ENCODE data around the gene ARHGAP42. TPM values are rescaled to one million over a fixed set of nuclear protein-coding genes. Genes with fewer than 3 reads are reported as not detected.

ARHGAP42 gene
- total RNA-seq, 1 donor from 2014 or later, result 45.4 TPM

DNA sequence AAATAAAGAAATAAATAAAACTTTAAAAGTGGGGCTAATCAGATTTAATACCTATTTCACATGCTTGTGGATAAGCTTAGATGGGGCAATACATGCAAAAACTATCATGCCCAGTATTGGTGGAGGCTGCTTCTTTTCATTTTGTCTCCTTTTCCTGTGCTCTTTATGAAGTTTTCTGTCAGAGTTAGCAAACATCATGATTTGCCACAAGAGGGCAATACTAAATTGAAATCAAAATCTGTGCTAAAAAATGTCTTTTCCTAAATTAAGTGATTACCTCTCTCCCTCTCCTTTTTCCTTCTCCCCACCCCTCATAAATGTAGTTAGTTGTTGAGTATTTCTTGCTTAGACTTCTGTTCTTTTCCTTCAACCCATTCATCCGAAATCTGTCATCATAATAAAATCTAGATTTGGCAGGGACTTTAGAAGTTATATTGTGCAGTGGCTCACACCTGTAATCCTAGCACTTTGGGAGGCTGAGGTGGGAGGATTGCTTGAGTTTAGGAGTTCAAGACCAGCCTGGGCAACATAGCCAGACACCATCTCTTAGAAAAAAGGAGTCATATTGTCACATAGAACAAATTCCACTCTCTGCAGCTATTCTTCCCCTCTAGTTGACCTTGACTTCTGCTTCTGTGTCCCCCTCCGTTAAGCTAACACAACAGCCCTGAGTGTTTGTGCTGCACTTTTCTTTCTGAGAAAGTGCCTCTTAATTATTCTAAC, 4.7 kb upstream of the ARHGAP42 start:
- DNase-seq, result peak; percentile 53

DNA sequence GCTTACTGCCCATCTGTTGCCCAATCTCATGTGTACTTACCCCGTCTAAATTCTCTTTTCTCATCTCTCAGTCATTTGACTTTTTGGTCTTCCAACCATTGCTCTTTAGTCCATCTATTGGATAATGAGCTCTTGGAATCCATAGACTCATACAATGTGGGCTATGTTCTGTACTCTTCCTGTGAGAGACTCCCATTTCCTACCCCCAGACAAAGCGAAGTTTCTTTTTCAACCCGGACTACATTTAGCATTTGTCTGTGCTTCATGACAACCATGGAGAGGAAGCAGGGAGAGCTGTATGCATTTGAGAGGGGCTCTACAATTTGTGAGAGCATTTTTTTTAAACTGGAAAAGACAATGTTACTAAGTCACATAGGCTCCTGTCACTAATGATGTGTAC, 4.0 kb upstream of the ARHGAP42 start:
- no peak for DNase-seq

DNA sequence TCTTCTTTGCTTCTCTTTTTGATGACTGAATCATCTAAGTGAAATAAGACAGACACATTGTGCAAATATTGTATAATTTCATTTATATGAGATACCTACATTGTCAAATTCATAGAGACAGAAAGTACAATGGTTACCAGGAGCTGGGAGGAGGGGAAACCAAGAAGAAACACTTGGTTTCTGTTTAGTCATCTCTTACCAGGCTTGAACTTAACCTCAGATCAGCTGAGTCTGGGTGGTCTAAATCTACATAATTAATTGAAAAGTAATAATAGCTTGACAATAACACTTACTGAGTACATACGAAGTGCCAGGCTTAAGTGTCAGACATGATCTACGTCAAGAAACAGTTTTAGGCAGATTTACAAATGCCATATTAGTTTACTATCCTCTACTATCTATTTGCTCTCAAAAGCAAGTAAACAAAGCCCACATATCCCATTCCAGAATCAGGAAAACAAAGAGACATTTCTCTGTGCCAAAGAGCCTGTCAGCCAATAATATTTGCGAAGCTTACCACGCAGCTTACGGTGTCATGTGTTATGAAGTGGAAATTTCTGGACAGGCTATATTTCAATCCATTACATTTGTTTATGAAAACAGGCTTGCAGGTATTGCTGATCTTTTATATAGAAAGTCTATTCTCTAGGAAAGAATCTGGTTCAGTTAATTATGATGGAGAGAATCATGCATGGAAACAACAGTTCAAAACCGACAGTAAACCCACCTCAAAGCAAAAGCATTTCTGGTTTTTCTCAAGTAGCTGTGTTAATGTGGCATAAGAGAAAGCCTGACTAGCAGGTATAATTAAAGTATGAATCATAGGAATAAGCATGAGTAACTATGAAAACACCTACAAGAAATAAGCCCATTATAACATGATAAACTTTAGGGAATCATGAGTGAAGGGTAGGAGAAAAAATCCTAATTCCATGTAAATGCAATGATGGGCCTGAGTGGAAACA, 2.7 kb upstream of the ARHGAP42 start:
- no peak for DNase-seq

DNA sequence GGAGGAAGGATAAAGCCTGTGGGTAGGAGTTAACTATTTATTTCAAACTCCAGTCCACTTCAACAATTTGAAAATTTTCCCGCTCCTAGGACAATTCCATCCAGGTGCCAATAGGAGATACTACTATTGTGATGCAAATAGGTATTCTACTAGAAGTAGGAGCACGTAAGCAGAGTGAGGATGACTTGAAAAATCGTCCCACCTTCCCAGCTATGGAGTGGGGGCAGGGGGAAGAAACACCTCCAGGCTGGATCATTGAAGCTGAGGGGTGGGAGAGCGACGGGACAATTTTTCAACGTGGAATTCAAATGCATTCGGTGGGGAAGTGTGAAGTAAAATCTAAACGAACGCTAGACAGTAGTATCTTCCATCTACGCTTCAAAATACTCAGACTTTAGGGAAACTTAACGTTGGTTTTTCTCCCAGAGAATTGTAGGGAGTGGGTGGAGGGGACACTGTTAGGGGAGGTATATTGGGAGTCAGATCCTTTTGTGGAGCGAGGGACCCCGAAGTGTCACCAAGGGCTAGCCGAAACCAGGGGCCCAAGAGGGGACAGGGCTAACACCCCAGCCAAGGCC, 523 bp upstream of the ARHGAP42 start:
- DNase-seq, result peak; percentile 34

DNA sequence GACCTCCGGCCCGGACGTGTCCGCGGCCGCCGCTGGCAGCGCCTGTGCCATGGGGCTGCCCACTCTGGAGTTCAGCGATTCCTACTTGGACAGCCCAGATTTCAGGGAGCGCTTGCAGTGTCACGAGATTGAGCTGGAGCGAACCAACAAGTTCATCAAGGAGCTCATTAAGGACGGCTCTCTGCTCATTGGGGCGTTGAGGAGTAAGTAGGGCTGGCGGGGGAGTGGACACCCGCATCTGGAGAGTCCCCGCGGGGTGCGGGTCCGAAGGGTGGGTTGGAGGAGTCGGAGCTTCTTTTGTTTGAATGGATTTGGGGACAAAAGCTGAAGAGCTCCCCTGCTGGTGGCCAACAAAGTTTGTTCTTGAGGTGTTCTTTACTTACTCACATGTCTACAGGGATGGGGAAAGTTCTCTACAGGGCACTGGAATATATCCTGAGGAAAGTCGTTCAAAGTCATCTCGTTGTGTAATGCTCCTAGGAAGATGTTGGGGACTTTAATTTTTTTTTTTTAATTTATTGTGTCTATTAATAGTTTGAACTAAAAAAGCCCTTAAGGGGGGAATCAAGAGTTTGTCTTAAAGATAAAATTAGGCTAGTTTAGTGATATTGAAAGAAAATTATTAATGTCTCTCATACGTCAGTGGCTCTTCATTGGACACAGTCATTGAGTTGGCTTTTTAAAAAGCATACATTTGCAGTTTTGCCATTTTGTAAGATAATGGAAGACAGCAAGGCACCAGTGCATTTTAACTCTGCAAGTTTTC, 725 bp downstream of the ARHGAP42 start:
- DNase-seq, result peak; percentile 92

DNA sequence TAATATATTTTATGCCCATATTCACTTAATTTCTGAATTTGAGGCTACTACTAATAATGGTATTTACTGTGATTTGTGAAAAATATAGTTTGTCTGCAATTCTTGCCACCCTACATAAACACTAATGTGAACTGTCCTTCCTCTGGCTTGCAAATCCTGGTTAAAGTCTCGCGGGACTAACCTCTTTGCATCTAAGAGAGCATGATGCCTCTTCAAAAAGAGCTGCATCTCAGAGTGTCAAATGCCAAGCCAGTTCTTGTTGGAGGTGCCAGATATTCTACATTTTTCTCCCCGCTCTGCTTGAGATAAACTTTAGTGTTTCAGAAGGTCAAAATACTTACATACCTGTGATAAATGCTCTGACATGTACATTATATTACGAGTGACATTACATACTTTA, 2.1 kb downstream of the ARHGAP42 start:
- DNase-seq, result no peak

DNA sequence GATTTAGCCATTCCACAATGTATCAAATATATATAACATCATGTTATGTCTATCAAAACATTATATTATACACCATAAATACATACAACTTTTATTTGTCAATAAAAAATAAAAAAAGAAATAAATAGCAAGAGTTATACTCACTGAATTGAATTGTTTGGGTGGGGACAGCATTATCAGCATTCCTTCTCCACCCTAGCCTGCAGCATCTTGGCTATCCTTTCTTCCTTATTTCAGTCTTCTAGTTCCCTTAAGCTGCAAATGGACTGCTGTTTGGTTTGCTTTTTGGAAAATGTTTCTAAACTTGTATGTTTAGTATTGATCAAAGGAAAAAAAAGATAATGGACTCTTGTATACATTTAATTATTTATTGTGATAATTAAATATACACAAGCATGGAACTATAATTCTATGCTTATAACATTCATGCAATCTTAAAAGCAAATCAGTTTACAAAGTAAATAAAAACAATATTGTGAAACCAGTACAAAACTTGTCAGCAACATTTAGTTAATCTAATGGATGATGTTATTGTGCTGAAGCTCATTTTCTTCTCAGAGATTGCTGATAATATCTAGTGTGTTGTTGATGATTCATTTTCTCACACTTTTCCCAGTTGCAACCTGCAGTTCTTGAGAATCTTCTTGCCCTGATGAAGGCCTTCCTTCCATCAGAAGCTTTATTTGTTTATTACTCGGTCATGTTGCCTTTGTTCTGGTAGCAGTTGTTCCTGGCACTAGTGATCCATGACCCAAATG, 5.0 kb downstream of the ARHGAP42 start:
- no peak for DNase-seq

DNA sequence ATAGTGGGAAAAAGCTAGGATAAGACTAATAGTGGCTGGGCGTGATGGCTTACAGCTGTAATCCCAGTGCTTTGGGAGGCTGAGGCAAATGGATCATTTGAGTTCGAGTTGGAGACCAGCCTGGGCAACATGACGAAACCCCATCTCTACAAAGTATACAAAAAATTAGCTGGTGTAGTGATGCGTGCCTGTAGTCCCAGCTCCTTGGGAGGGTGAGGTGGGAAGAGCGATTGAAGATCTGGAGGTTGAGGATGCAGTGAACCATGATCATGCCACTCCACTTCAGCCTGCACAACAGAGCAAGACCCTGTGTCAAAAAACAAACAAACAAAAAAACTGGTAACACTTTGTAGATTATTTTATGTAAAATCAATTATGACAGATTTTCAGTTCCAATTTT, 8.8 kb downstream of the ARHGAP42 start:
- no peak for DNase-seq

DNA sequence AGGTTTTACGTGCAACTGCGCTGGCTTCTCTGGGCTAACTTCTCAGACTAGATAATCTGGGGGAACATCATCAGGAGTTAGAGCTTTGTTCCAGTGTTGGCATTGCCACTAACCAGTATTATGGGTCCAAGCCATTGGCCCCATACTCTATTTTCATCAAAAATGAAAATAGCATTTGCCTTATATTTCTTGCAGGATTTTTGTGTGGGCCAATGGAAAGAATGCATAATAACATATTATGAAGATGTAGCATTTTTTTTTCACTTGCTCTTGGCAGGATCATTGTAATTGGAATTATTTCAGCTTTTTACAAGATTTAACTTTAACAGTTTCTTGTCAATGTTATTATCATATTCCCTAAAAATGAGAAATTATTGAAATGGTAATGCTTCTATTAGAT, 16.1 kb downstream of the ARHGAP42 start:
- DNase-seq, result no peak

DNA sequence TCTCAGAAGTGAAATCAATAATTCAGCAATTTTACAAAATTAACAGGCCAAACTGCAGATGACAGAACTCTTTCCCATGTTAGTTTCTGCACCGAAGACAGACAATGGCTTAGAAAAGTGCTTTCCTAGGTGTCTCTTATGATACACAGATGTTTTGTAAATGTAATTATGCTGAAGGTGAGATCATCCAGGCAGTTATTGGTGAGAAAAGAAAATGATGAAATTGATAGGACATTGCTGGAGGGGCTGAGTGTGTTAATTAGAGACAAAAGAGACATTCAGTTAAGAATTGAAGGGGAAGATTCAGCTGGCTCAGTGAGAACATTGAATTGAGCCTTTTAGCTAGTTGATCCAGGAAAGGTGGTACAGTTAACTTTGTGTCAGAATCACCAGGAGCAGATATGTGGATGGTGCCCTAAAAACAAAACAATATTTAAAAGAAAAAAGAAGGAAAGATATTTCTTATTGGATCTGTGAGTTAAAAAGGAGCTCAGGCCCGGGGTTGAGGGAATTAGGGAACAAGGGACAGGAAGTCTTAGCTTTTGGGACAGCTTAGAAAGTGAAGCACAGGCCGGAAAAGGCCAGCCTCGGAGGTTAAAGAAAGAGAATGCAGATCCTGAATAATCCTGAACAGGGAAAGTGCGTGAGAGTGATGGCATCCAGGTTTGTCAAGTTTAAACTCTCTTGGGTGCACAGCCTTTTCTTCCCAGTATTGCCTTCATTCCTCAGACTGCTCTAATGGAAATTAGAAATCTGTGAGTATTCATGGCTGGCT, 16.9 kb downstream of the ARHGAP42 start:
- no peak for DNase-seq

DNA sequence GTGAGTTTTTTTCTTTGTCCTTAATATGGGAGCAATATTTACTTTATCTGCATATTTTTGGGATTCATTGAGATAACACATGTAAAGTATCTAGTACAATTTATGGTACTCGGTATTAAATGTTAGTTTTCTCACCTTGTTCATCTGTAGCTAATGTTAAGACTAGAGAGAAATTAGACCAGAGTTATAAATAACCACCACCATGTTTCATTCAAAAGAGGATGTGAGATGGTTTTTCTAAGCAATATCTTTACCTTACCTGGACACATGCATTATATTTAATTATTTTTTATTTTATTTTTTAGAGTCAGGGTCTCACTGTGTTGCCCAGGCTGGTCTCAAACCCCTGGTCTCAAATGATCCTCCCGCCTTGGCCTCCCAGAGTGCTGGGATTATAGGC, 18.4 kb downstream of the ARHGAP42 start:
- no peak for DNase-seq

DNA sequence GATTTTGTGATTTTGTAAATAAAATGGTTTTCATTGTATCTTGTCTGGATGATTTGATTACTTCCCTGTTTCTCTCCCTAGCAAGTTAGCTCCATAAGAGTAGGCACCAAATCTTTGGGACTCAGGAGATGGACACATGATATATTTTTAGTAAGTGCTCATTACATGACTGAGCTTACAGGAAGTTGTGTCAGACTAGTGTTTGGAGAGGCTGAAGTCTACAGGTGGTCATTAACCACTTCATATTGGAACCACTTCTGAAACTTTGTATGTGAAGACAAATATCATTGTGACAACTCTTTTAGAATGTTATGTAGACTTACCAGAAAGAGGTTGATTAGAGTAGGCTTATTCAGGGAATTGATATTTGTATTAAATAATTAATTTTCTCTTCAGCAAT, 19.1 kb downstream of the ARHGAP42 start:
- no peak for DNase-seq

DNA sequence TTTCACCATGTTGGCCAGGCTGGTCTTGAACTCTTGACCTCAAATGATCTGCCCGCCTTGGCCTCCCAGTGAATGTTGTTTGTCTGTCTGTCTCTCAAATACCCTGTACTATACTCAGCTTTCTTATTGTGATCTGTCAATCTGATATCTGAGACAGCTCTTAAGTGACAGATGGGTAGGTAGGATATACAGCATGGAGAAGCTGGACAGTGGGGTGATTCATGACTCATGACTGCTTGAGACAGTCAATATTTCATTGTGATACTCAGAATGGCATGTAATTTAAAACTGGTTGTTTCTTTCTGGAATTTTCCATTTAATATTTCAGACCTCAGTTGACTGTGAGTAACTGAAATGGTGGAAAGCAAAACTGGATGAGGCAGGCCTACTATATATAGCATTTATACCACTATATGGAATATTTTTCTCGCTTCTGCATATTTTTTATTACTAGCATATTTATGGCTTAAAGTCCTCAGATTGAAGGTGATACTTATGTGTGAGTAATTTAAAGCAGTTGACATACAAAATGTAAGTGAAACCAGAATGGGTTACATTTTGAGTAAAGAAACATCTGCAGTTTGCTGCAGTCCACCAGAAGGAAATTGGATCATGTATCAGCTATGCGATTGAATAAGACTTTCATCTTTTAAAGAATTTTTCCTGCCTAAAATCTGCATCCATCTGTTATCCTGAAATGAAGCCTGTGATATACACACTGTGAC, 22.3 kb downstream of the ARHGAP42 start:
- peak; percentile 52 for DNase-seq

DNA sequence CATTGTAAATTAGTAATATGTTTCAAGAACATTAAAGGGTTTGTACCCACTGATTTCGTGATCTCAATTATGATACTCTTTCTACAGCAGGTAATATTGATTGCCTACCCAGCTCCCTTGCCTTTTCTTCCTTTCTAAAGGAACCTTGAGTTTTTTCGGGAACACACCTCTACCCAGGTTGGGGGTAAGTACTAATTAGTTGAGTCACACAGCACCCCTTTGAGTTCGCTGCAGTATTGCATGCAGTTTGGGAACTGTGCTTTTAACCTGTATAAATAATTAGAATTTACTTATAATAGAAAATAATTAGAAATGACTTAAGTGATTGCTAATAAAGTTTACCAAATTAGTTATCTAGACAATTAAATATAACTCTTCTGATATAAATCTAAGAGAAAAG, 24.9 kb downstream of the ARHGAP42 start:
- DNase-seq, result no peak

DNA sequence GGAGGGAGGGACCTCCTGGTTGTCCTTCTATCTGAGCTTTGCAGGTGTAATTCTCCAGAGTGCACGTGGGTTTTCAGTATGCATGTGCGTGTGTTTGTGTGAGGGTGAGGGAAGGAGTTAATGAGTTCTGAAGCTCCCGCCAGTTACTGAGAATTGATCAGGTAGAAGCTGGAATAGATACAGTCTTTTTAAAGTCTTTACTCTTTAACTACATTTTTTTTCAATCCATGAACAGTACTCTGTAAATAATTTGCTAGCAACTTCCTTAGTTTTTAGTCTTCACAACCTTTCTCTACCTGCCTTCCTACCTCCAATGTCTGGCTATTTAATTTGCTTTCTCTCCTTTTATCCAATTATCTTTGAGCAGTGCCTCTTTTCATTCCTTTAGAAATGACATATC, 25.5 kb downstream of the ARHGAP42 start:
- DNase-seq, result no peak

DNA sequence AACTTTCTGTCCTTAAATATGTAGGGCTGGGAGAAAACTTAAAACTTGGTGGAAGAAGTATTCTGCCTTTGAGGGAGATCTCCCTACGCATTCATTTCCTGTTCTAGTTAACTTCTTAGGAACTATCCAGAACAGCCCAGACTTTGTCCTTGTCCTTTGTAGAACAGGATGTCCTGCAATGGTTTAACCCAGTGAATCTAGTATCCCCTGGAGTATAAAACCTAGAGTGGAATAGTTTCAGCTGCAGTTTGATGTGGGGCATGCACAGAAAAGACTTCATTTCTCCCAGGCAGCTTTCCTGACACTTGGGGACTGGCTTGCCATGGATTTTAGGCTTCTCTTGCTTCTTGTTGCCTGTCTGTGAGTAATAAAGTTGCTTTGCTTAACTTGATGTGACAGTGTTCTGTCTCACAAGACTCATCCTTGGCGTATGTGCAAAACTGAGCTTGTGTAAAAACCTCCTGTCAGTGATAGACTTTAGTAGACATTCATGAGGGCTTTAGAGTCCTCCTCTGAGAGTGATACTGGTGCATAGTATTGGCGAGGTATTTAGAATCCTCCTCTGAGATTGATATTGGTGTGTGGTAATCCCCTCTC, 28.2 kb downstream of the ARHGAP42 start:
- no peak for DNase-seq

DNA sequence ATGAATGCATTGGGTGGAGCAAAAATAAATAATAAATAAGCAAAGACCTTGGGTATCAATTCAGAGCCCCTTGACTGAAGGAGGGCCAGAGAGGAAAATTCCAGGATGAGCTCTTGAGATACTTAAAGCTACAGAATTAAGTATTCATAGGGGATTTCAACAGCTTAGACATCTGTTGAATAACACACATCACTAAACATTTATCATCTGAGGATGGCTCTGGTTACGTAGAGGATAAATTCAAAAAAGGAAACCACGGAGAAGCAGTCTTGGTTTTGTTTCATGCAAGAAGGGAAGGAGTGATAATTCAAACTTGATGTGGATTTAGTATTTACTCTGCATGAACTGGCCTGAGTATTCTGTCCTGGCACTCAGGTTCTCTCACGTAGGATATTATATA, 29.8 kb downstream of the ARHGAP42 start:
- no peak for DNase-seq

DNA sequence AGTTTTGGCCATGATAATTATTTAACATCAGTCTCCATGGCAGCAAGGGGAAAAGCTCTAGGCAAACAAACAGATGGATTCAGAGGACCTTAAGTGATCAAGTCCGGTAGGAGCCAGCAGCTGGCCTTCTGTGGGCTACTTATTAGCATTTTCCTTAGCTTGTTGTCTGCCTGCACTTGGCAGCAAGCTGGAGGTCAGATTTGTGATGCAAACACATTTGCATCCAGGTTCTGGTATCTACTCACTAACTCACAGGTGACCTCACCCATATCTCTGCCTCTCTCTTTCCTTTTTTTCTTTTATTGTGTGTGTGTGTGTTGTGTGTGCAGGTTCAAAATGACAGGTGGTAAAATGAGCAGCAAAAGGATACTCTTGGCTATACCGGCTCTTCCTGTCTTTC, 32.3 kb downstream of the ARHGAP42 start:
- peak; percentile 75 for DNase-seq

DNA sequence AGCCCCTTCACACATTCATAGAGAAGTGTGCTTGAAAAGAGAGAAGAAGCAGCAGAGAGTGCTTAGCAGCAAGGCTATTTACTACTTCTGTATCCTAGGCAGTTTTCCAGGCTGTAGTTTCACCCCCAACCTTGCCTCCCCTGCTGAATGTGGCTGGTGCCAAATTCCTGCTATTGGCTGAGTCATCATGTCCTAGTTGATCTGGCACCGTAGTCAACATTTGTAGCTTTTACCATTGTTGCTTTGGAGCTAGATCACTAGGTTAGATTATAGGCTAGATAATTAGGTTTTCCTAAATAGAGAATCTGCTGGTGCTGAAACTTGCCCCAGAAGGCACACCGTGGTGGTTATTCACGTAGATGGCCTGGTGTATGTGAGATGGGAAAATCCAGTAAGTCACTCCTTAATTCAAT, 32.7 kb downstream of the ARHGAP42 start:
- DNase-seq, result peak; percentile 68

DNA sequence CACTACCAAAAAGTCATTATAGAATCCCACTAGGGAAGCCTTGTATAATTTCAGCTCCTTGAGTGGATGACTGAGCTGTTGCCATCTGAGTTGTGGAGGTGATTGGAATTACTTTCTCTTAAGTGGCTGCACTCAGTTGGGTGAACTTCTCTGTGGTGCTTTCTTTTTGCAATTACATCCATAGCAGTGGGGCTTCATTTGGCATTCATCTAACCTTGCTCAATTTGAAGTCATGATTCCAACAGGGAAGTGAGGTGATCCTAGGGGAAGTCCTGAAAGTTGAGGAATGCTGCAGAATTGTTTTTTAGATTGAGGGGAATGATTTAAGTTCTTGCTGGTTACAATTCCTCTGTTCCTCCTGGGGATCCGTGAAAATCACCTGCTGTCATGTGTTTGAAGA, 39.6 kb downstream of the ARHGAP42 start:
- DNase-seq, result no peak

All from tongue (tissue), 2 donors.